Liver (tissue), 3 donors: ENCODE results near the gene PDLIM7.

Source experiments
- CTCF ChIP-seq: fragments of 150-350 bp; IDR thresholded peaks from 2 replicates; pipeline ENCODE4 v1.5.1; 2017; ENCODE audit warnings: improper control_type of control experiment, low read depth, low read length; ENCODE audit not compliant: missing input control
- MAX ChIP-seq: IDR thresholded peaks from 2 replicates; pipeline ENCODE4 v1.6.1; 2016; ENCODE audit warnings: antibody characterized with exemption
- REST ChIP-seq: IDR thresholded peaks from 2 replicates; pipeline ENCODE4 v1.6.1; 2016; ENCODE audit warnings: antibody characterized with exemption, mild to moderate bottlenecking
- SP1 ChIP-seq: IDR thresholded peaks from 2 replicates; pipeline ENCODE4 v1.6.1; 2018; ENCODE audit warnings: antibody characterized with exemption, mild to moderate bottlenecking
- ZBTB33 ChIP-seq: IDR thresholded peaks from 2 replicates; pipeline ENCODE4 v1.6.1; 2016; ENCODE audit warnings: antibody characterized with exemption
- donor health status: healthy.
- donor health status: healthy.

GRCh38 chr5:177511796-177512675, 14.6 kb upstream of the PDLIM7 start:
- TF ChIP-seq REST: no peak
- TF ChIP-seq SP1: no peak
- no peak for TF ChIP-seq MAX
- TF ChIP-seq CTCF: no peak
- no peak for TF ChIP-seq ZBTB33
